HepG2 (cell line): ENCODE results near the gene ARMH2. TPM values are rescaled to one million over a fixed set of nuclear protein-coding genes. Genes with fewer than 3 reads are reported as not detected.

Experiments
- CEBPB ChIP-seq: IDR thresholded peaks from 2 replicates; pipeline ENCODE4 v1.6.1; 2011; ENCODE audit warnings: low read depth, low read length, improper control_type of control experiment, borderline replicate concordance
- HNF4G ChIP-seq, 2 experiments: sonication (generic) in 1 of 2; formaldehyde crosslinking in 1 of 2; IDR thresholded peaks; 2 replicates each; pipeline versions ENCODE4 v1.4.0 to v1.6.1; 2011 to 2020; ENCODE audit warnings: borderline replicate concordance in 2 of 2, low read depth in 2 of 2, mild to moderate bottlenecking in 2 of 2, low read length in 1 of 2, missing genetic modification reagents in 1 of 2, moderate library complexity in 1 of 2
- HOXD1 ChIP-seq: sonication (generic); formaldehyde crosslinking; IDR thresholded peaks from 2 replicates; pipeline ENCODE4 v1.5.0; 2020; ENCODE audit warnings: missing genetic modification reagents
- ISL2 ChIP-seq: sonication (generic); formaldehyde crosslinking; IDR thresholded peaks from 2 replicates; pipeline ENCODE4 v1.5.0; 2020; ENCODE audit warnings: missing genetic modification reagents
- KLF12 ChIP-seq: sonication (generic); formaldehyde crosslinking; IDR thresholded peaks from 2 replicates; pipeline ENCODE4 v1.4.0; 2020; ENCODE audit warnings: missing genetic modification reagents, borderline replicate concordance
- NR2F2 ChIP-seq: IDR thresholded peaks from 2 replicates; pipeline ENCODE4 v1.6.1; 2012; ENCODE audit warnings: low read depth, inconsistent platforms, borderline replicate concordance
- SALL1 ChIP-seq: sonication (generic); formaldehyde crosslinking; IDR thresholded peaks from 2 replicates; pipeline ENCODE4 v1.8.0; 2022; ENCODE audit warnings: mild to moderate bottlenecking, missing genetic modification reagents
- SIX4 ChIP-seq: sonication (generic); formaldehyde crosslinking; IDR thresholded peaks from 2 replicates; pipeline ENCODE4 v1.4.0; 2020; ENCODE audit warnings: missing genetic modification reagents
- SOX13 ChIP-seq, 3 experiments: fragments of 450-650 bp in 1 of 3; sonication (generic) in 1 of 3; formaldehyde crosslinking in 1 of 3; IDR thresholded peaks in 2 of 3; conservative IDR thresholded peaks in 1 of 3; 2 replicates each; pipeline versions ENCODE4 v1.5.0 to v1.6.1; 2016 to 2020; ENCODE audit warnings: antibody characterized with exemption in 1 of 3, mild to moderate bottlenecking in 1 of 3, missing compliant biosample characterization in 1 of 3, missing genetic modification reagents in 1 of 3, moderate library complexity in 1 of 3
- TSC22D2 ChIP-seq: sonication (generic); formaldehyde crosslinking; IDR thresholded peaks from 2 replicates; pipeline ENCODE4 v1.5.1; 2020; ENCODE audit warnings: missing genetic modification reagents, mild to moderate bottlenecking, borderline replicate concordance
- ZNF441 ChIP-seq: sonication (generic); formaldehyde crosslinking; IDR thresholded peaks from 2 replicates; pipeline ENCODE4 v1.7.0; 2021; ENCODE audit warnings: missing genetic modification reagents, borderline replicate concordance
- ZNF644 ChIP-seq: IDR thresholded peaks from 2 replicates; pipeline ENCODE4 v1.6.1; 2016; ENCODE audit warnings: low read depth
- ZNF646 ChIP-seq: sonication (generic); formaldehyde crosslinking; IDR thresholded peaks from 2 replicates; pipeline ENCODE4 v1.9.0; 2021; ENCODE audit warnings: mild to moderate bottlenecking, missing genetic modification reagents
- polyA plus RNA-seq, 8 experiments: library from polyadenylated mRNA; depleted of rRNA in 3 of 8; stranded (reverse) in 7 of 8; unstranded in 1 of 8; fragments of >200 nt; fragmentation: Illumina TruSeq in 4 of 8; extraction: Trizol in 4 of 8; gene quantifications; 2 replicates each; pipeline versions ENCODE4 v1.2.1 to v1.2.3, GENCODE V29; 2011 to 2016; ENCODE audit warnings: low read depth in 4 of 8, missing spikeins in 1 of 8, mixed read lengths in 1 of 8; ENCODE audit not compliant: insufficient read depth in 1 of 8
- total RNA-seq, 5 experiments: library from RNA; depleted of rRNA; stranded (reverse); fragments of >200 nt; fragmentation: Illumina TruSeq; extraction: Trizol; gene quantifications; 2 replicates each; pipeline ENCODE4 v1.2.3, GENCODE V29; 2016; ENCODE audit warnings: low read depth in 1 of 5
- TF ChIP-seq, protein P1 (sequence below): sonication (generic); formaldehyde crosslinking; IDR thresholded peaks from 2 replicates; pipeline ENCODE4 v1.9.0; 2021; ENCODE audit warnings: missing genetic modification reagents, borderline replicate concordance
- TF ChIP-seq, protein P2 (sequence below): sonication (generic); formaldehyde crosslinking; IDR thresholded peaks from 2 replicates; pipeline ENCODE4 v1.4.0; 2020; ENCODE audit warnings: missing genetic modification reagents

The ARMH2 gene
- total and polyA plus RNA-seq, 2 of the 13 experiments (the other 11 are each of a cell fraction or from before 2014, with no cell fraction given) = not detected

DNA sequence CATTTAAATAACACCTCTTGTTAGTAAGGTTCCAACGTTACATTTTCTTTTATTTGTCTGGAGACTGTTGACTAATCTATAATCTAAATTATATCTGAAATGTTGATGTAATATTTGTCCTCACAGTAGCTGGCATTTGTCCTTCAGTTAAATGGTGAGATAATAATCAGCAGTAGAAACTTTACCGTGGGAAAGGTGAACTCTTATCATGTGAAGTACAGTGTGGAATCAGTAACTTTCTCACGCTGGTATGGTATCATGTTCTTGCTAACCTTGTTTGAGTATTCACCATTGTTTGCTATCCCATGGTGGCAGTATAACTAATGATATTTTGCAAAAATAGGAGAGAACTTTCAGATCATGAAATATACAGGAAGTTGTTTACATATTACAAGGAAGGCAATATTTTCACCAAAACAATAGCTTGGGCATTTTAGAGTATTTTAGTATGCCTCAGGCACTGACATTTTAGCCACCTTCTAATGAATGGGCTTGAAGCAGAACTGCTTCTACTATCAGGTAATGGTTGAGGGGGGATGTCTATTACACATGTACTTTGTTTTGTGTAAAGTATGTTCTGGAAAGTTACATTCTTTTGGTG is 19.2 kb downstream of the ARMH2 start (continued):
- TF ChIP-seq, protein P1, sequence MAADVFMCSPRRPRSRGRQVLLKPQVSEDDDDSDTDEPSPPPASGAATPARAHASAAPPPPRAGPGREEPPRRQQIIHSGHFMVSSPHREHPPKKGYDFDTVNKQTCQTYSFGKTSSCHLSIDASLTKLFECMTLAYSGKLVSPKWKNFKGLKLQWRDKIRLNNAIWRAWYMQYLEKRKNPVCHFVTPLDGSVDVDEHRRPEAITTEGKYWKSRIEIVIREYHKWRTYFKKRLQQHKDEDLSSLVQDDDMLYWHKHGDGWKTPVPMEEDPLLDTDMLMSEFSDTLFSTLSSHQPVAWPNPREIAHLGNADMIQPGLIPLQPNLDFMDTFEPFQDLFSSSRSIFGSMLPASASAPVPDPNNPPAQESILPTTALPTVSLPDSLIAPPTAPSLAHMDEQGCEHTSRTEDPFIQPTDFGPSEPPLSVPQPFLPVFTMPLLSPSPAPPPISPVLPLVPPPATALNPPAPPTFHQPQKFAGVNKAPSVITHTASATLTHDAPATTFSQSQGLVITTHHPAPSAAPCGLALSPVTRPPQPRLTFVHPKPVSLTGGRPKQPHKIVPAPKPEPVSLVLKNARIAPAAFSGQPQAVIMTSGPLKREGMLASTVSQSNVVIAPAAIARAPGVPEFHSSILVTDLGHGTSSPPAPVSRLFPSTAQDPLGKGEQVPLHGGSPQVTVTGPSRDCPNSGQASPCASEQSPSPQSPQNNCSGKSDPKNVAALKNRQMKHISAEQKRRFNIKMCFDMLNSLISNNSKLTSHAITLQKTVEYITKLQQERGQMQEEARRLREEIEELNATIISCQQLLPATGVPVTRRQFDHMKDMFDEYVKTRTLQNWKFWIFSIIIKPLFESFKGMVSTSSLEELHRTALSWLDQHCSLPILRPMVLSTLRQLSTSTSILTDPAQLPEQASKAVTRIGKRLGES = no peak
- TF ChIP-seq ISL2 (CRISPR knock-in tag) = no peak
- TF ChIP-seq ZNF644 (CRISPR knock-in tag) = 0 out of 2 replicates have a peak, but pooled peaks have one; percentile 37
- no peak for TF ChIP-seq TSC22D2 (CRISPR knock-in tag)
- TF ChIP-seq SOX13 (IDR thresholded peaks at IDR 0.05) = no peak
- peak in 1 of 2 experiments; percentile 77; a peak in 2 of 4 replicates for TF ChIP-seq SOX13 (CRISPR knock-in tag; conservative IDR thresholded peaks at IDR 0.05 in 1 of 2, IDR thresholded peaks at IDR 0.05 in 1 of 2)
- no peak for TF ChIP-seq CEBPB
- TF ChIP-seq ZNF646 (CRISPR knock-in tag) = no peak
- TF ChIP-seq HNF4G (IDR thresholded peaks at IDR 0.05; ENCODE audit: borderline replicate concordance, low read depth, low read length) = no peak
- TF ChIP-seq HNF4G (CRISPR knock-in tag; IDR thresholded peaks at IDR 0.05; ENCODE audit: borderline replicate concordance, low read depth) = no peak
- TF ChIP-seq ZNF441 (CRISPR knock-in tag) = peak; percentile 60; the same call in 1 of the 2 replicates
- TF ChIP-seq SALL1 = no peak; the same call in 1 of the 2 replicates
- no peak for TF ChIP-seq KLF12 (CRISPR knock-in tag)
- 0 out of 2 replicates have a peak, but pooled peaks have one; percentile 51 for TF ChIP-seq SIX4
- TF ChIP-seq, protein P2, sequence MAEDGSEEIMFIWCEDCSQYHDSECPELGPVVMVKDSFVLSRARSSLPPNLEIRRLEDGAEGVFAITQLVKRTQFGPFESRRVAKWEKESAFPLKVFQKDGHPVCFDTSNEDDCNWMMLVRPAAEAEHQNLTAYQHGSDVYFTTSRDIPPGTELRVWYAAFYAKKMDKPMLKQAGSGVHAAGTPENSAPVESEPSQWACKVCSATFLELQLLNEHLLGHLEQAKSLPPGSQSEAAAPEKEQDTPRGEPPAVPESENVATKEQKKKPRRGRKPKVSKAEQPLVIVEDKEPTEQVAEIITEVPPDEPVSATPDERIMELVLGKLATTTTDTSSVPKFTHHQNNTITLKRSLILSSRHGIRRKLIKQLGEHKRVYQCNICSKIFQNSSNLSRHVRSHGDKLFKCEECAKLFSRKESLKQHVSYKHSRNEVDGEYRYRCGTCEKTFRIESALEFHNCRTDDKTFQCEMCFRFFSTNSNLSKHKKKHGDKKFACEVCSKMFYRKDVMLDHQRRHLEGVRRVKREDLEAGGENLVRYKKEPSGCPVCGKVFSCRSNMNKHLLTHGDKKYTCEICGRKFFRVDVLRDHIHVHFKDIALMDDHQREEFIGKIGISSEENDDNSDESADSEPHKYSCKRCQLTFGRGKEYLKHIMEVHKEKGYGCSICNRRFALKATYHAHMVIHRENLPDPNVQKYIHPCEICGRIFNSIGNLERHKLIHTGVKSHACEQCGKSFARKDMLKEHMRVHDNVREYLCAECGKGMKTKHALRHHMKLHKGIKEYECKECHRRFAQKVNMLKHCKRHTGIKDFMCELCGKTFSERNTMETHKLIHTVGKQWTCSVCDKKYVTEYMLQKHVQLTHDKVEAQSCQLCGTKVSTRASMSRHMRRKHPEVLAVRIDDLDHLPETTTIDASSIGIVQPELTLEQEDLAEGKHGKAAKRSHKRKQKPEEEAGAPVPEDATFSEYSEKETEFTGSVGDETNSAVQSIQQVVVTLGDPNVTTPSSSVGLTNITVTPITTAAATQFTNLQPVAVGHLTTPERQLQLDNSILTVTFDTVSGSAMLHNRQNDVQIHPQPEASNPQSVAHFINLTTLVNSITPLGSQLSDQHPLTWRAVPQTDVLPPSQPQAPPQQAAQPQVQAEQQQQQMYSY (CRISPR knock-in tag) = no peak
- TF ChIP-seq NR2F2 = no peak
- TF ChIP-seq HOXD1 (CRISPR knock-in tag) = no peak
